NB4 (cell line): Measurements from ENCODE around the gene CWC27.

Experiments
- DNase-seq: peaks from one replicate; pipeline ENCODE4 v3.0.0; 2010; ENCODE audit warnings: low read depth
- H3K4me3 ChIP-seq: one replicate; pipeline ENCODE4 v1.5.1; 2011; ENCODE audit warnings: mild to moderate bottlenecking, low read depth, low read length, moderate library complexity
- CTCF ChIP-seq: IDR thresholded peaks from one replicate; pipeline ENCODE4 v1.5.1; 2012; ENCODE audit warnings: low read depth, low read length
- MAX ChIP-seq: IDR thresholded peaks from 2 replicates; pipeline ENCODE4 v1.6.1; 2011; ENCODE audit warnings: low read depth, low read length
- MYC ChIP-seq: IDR thresholded peaks from 2 replicates; pipeline ENCODE4 v1.6.1; 2011; ENCODE audit warnings: low read depth, low read length
- POLR2A ChIP-seq: IDR thresholded peaks from 2 replicates; pipeline ENCODE4 v1.6.1; 2011; ENCODE audit warnings: mild to moderate bottlenecking; ENCODE audit not compliant: insufficient read length; ENCODE audit errors: extremely low read depth

CWC27 gene

DNA sequence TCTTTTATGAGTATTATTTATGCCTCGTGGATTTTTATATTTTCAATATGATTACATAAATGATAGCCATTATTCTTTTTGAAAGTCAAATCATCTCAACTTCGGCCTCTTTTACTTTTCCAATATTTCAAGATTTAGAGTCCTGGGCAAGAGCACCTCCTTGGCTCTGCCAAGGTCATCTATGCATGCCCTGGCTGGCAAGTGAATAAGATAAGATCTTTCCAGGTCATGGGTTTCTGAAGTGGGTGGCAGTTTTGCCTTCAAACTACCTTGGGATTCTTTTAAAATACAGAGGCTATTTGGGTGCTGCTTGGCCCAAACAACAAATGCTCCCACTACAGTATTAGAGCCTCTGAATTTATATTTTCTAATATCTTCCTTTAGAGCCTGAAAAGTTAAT lies 95.4 kb downstream of the CWC27 start:
- no peak overlapping the region for H3K4me3 ChIP-seq
- no peak for DNase-seq
- TF ChIP-seq MYC (no peak), CTCF (no peak), MAX (no peak), POLR2A (no peak)

DNA sequence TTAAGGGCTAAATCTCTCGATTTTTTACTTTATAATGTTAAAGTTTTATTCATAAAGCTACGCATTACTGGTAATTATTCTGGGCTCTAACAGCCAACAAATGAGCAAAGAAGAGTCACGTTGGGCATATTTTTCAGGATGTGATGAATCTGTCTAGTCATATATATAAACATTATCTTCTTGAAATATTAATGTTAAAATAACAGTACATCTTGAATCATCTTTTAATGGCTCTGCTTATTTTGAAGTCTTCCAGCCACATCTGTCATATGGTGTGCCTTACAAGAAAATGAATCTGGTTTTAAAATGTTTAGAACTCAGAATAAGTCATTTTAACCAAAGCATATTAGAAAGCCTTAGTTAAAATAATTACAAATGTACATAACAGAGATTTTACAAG lies 96.9 kb downstream of the CWC27 start:
- no peak for DNase-seq
- TF ChIP-seq MAX (no peak), CTCF (no peak), POLR2A (no peak), MYC (no peak)
- H3K4me3 ChIP-seq: no peak overlapping the region

GRCh38 chr5:64869419-64869818 lies 100.7 kb downstream of the CWC27 start:
- TF ChIP-seq MYC: no peak
- no peak for TF ChIP-seq CTCF
- no peak overlapping the region for H3K4me3 ChIP-seq
- no peak for DNase-seq

DNA sequence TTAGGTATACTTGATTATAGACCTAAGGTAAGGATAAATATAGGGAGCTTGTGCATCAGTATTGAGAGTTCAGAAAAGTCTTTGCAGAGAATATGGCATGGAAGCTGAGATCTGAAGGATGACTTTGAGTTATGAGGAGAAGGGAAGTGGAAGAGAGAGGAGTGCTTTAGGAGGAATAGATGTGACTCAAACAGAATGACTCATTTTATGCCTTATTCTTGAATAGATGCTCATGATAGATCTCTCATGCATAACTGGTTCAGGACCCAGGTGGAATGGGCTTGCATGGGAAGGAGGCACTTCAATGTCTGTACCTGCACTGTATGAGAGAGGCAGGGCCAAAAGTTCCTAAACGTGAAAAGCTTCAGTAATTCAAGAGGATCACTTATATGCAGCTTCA lies 103.3 kb downstream of the CWC27 start:
- H3K4me3 ChIP-seq: no peak overlapping the region
- TF ChIP-seq MYC: no peak
- no peak for TF ChIP-seq CTCF
- TF ChIP-seq MAX: no peak
- no peak for TF ChIP-seq POLR2A
- DNase-seq: no peak

GRCh38 chr5:64873441-64873840 lies 104.7 kb downstream of the CWC27 start:
- no peak overlapping the region for H3K4me3 ChIP-seq
- no peak for DNase-seq
- no peak for TF ChIP-seq MYC
- no peak for TF ChIP-seq POLR2A
- no peak for TF ChIP-seq CTCF
- no peak for TF ChIP-seq MAX

GRCh38 chr5:64874753-64875152 lies 106.0 kb downstream of the CWC27 start:
- no peak for DNase-seq
- TF ChIP-seq POLR2A: no peak
- no peak for TF ChIP-seq MYC
- TF ChIP-seq CTCF: no peak
- TF ChIP-seq MAX: no peak

More at GRCh38 chr5:64874753-64875152, 106.0 kb downstream of the CWC27 start:
- H3K4me3 ChIP-seq: no peak overlapping the region
